ENCODE data around the gene GRIK3.

DNA sequence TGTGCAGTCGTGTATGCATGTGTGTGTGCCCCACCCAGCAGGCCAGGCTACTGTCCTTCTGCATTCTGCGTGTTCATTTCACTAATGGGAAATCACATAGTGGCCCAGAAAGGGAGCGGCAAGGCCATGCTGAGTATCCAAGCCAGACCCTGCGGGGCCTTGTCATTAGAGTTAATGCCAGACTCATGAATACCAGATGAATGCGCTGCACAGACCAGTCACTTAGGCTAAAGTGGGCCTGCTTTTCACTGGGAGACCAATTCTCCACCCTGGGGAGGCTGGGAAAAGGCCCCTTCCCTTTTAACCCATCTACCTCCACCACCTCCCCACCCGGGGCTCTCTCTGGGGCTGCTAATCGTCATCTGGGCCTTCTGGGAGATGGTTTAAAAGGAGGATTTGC is 17.0 kb upstream of the GRIK3 start:
- TF ChIP-seq TCF12 (IDR thresholded peaks at IDR 0.05; ENCODE audit: low read depth) (no peak), CEBPB (IDR thresholded peaks at IDR 0.05) (no peak), TEAD4 (IDR thresholded peaks at IDR 0.05) (no peak), TAF1 (IDR thresholded peaks at IDR 0.05; ENCODE audit: low read depth) (no peak), RAD21 (IDR thresholded peaks at IDR 0.05; ENCODE audit: low read depth) (no peak), EGR1 (IDR thresholded peaks at IDR 0.05) (no peak)
- TF ChIP-seq, protein P1, sequence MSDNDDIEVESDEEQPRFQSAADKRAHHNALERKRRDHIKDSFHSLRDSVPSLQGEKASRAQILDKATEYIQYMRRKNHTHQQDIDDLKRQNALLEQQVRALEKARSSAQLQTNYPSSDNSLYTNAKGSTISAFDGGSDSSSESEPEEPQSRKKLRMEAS (IDR thresholded peaks at IDR 0.05): no peak
